ENCODE data around the gene SMIM33.
A peak's percentile ranks its signal among the peaks of the same experiment; 100 is the strongest.
"Not testable (repeated sequence)": the region's sequence is repeated elsewhere in the genome, so short reads cannot be mapped to it uniquely, and the experiment has no call there.

The SMIM33 gene

GRCh38 chr5:139481122-139481533 lies 10.3 kb downstream of the SMIM33 start:
- Histone ChIP-seq H3K27ac (ENCODE audit: low read length) (no peak overlapping the region), H3K9me3 (ENCODE audit: insufficient read depth, low read length) (no peaks in the 10 kb centered on the region), H2AFZ (ENCODE audit: low read depth, low read length) (no peak overlapping the region), H3K36me3 (replicated peaks; ENCODE audit: low read depth, low read length) (no peaks in the 10 kb centered on the region), H3K9ac (ENCODE audit: low read length) (no peak overlapping the region), H3K4me1 (ENCODE audit: low read length) (peaks cover 6% of the 10 kb centered on the region; the same call in 1 of the 2 replicates), H3K79me2 (ENCODE audit: low read length) (no peaks in the 10 kb centered on the region), H4K20me1 (ENCODE audit: insufficient read depth, low read length) (no peaks in the 10 kb centered on the region), H3K4me3 (ENCODE audit: low read length) (no peak overlapping the region), H3K27me3 (ENCODE audit: low read depth, low read length) (no peaks in the 10 kb centered on the region), H3K4me2 (ENCODE audit: low read length) (no peak overlapping the region)
- TF ChIP-seq, protein P1, sequence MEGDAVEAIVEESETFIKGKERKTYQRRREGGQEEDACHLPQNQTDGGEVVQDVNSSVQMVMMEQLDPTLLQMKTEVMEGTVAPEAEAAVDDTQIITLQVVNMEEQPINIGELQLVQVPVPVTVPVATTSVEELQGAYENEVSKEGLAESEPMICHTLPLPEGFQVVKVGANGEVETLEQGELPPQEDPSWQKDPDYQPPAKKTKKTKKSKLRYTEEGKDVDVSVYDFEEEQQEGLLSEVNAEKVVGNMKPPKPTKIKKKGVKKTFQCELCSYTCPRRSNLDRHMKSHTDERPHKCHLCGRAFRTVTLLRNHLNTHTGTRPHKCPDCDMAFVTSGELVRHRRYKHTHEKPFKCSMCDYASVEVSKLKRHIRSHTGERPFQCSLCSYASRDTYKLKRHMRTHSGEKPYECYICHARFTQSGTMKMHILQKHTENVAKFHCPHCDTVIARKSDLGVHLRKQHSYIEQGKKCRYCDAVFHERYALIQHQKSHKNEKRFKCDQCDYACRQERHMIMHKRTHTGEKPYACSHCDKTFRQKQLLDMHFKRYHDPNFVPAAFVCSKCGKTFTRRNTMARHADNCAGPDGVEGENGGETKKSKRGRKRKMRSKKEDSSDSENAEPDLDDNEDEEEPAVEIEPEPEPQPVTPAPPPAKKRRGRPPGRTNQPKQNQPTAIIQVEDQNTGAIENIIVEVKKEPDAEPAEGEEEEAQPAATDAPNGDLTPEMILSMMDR (IDR thresholded peaks at IDR 0.05; ENCODE audit: low read depth, low read length): no peak
- TF ChIP-seq EZH2phosphoT487 (IDR thresholded peaks at IDR 0.05; ENCODE audit: low read depth): no peak

DNA sequence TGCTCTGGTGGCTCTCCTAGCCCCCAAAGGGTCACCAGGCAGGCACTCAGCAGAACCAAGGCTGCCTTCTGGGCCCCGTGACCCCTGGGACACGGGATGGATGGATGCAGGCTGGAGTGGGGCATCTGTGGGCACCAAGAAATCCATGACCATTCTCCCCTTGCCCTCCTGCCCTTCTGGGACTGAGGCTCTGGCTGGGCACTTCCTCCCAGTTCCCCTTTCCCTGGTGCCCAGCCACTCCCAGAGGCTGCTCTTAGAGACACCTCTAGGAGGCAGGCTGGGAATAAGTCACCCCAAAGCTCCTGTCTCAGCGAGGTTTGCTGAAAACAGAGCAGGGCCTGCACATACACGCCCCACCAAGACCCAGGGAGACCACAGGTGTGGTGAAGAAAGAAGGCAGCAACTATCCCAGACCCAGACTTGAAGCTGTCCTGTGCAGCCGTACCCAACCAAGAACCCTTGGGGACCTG lies 10.8 kb downstream of the SMIM33 start:
- no peaks in the 10 kb centered on the region for H3K9me3 ChIP-seq (ENCODE audit: insufficient read depth, low read length)
- H3K4me3 ChIP-seq (ENCODE audit: low read length): no peak overlapping the region
- H3K36me3 ChIP-seq (replicated peaks; ENCODE audit: low read depth, low read length): no peaks in the 10 kb centered on the region
- H3K4me1 ChIP-seq (ENCODE audit: low read length): peaks cover 6% of the 10 kb centered on the region; the same call in 1 of the 2 replicates
- TF ChIP-seq, protein P1 (IDR thresholded peaks at IDR 0.05; ENCODE audit: low read depth, low read length): no peak
- no peak for TF ChIP-seq EZH2phosphoT487 (IDR thresholded peaks at IDR 0.05; ENCODE audit: low read depth)
- no peak overlapping the region for H3K9ac ChIP-seq (ENCODE audit: low read length)
- no peaks in the 10 kb centered on the region for H4K20me1 ChIP-seq (ENCODE audit: insufficient read depth, low read length)
- no peak overlapping the region for H3K27ac ChIP-seq (ENCODE audit: low read length)
- no peaks in the 10 kb centered on the region for H3K27me3 ChIP-seq (ENCODE audit: low read depth, low read length)
- H2AFZ ChIP-seq (ENCODE audit: low read depth, low read length): no peak overlapping the region
- no peaks in the 10 kb centered on the region for H3K79me2 ChIP-seq (ENCODE audit: low read length)
- H3K4me2 ChIP-seq (ENCODE audit: low read length): no peak overlapping the region

DNA sequence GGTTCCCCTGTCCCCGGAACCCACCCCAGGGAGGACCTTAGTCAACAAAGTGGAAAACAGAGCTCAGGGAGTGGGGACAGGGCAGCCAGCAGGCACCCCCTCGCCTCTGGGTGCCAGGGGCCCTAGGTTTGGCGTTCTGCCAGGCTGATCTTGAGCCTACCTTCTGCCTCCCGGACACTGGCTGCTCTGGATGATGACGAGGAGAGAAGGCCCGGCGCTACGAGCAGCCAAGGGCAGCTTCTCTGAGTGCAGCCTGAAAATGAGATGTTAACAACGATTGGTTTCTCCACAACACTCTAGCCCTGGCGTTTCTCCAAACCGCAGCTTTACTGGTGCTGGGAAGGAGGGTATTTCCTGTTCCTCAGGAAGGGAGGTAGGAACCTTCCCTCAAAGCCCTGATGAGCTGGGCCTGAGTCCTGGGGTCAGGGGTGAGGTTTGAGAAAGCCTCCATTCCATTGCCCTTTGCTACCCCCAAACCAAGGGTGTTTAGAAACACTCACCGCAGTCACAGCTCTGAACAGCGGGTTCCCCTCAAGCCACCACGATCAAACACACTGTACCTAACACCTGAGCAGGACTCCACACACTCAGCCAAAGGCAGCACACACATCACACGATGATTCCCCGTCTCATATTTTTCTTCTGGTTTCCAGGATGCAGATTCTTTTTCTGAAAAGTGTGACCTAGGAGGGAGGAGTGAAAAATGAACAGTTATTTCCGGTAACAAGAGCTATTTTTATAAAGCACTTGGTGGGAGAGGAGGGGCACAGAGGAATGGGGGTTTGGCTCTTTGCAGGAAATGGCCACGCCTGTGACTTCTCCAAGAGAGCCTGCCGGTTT lies 11.5 kb downstream of the SMIM33 start, which contains the start of gene STING1:
STING1 (minus strand) TSS at position 709 of the 840 bp plus-strand sequence. CDS start 1,054 bp downstream, outside the sequence.
- TF ChIP-seq EZH2phosphoT487 (IDR thresholded peaks at IDR 0.05; ENCODE audit: low read depth): no peak
- TF ChIP-seq, protein P1 (IDR thresholded peaks at IDR 0.05; ENCODE audit: low read depth, low read length): no peak
- no peaks in the 10 kb centered on the region for H3K9me3 ChIP-seq (ENCODE audit: insufficient read depth, low read length)
- no peak within 1 kb of the TSS for H3K4me2 ChIP-seq (ENCODE audit: low read length)
- H4K20me1 ChIP-seq (ENCODE audit: insufficient read depth, low read length): no peaks in the 10 kb centered on the region
- peaks cover 6% of the 10 kb centered on the region; the same call in 1 of the 2 replicates for H3K4me1 ChIP-seq (ENCODE audit: low read length)
- H3K79me2 ChIP-seq (ENCODE audit: low read length): no peaks in the 10 kb centered on the region
- no peak within 1 kb of the TSS for H3K9ac ChIP-seq (ENCODE audit: low read length)
- peak within 1 kb of the TSS; percentile 74; the same call in 1 of the 2 replicates for H2AFZ ChIP-seq (ENCODE audit: low read depth, low read length)
- H3K36me3 ChIP-seq (replicated peaks; ENCODE audit: low read depth, low read length): no peaks in the 10 kb centered on the region
- no peaks in the 10 kb centered on the region for H3K27me3 ChIP-seq (ENCODE audit: low read depth, low read length)
- H3K27ac ChIP-seq (ENCODE audit: low read length): no peak within 1 kb of the TSS
- H3K4me3 ChIP-seq (ENCODE audit: low read length): no peak within 1 kb of the TSS

DNA sequence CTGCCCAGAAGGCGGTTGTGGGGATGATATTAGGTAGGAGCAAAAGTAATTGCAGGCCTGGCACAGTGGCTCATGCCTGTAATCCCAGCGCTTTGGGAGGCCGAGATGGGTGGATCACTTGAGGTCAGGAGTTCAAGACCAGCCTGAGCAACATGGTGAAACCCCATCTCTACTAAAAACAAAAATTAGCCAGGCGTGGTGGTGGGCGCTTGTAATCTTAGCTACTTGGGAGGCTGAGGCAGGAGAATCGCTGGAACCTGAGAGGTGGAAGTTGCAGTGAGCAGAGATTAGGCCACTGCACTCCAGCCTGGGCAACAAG lies 12.0 kb downstream of the SMIM33 start:
- not testable (repeated sequence) for H3K4me2 ChIP-seq (ENCODE audit: low read length); H3K9me3 ChIP-seq (ENCODE audit: insufficient read depth, low read length); H3K4me1 ChIP-seq (ENCODE audit: low read length); H4K20me1 ChIP-seq (ENCODE audit: insufficient read depth, low read length); H2AFZ ChIP-seq (ENCODE audit: low read depth, low read length); H3K27me3 ChIP-seq (ENCODE audit: low read depth, low read length); H3K9ac ChIP-seq (ENCODE audit: low read length); H3K4me3 ChIP-seq (ENCODE audit: low read length); H3K79me2 ChIP-seq (ENCODE audit: low read length); H3K36me3 ChIP-seq (replicated peaks; ENCODE audit: low read depth, low read length); H3K27ac ChIP-seq (ENCODE audit: low read length)
